NB4 (cell line): ENCODE results near the gene ENTPD2.

Experiments
- DNase-seq: peaks from one replicate; pipeline ENCODE4 v3.0.0; 2010; ENCODE audit warnings: low read depth
- H3K4me3 ChIP-seq: one replicate; pipeline ENCODE4 v1.5.1; 2011; ENCODE audit warnings: mild to moderate bottlenecking, low read depth, low read length, moderate library complexity
- MYC ChIP-seq: IDR thresholded peaks from 2 replicates; pipeline ENCODE4 v1.6.1; 2011; ENCODE audit warnings: low read depth, low read length
- POLR2A ChIP-seq: IDR thresholded peaks from 2 replicates; pipeline ENCODE4 v1.6.1; 2011; ENCODE audit warnings: mild to moderate bottlenecking; ENCODE audit not compliant: insufficient read length; ENCODE audit errors: extremely low read depth
- TF ChIP-seq, protein P1 (sequence below): IDR thresholded peaks from 2 replicates; pipeline ENCODE4 v1.6.1; 2011; ENCODE audit warnings: low read depth, low read length
- TF ChIP-seq, protein P2 (sequence below): IDR thresholded peaks from one replicate; pipeline ENCODE4 v1.5.1; 2012; ENCODE audit warnings: low read depth, low read length

ENTPD2 gene

DNA sequence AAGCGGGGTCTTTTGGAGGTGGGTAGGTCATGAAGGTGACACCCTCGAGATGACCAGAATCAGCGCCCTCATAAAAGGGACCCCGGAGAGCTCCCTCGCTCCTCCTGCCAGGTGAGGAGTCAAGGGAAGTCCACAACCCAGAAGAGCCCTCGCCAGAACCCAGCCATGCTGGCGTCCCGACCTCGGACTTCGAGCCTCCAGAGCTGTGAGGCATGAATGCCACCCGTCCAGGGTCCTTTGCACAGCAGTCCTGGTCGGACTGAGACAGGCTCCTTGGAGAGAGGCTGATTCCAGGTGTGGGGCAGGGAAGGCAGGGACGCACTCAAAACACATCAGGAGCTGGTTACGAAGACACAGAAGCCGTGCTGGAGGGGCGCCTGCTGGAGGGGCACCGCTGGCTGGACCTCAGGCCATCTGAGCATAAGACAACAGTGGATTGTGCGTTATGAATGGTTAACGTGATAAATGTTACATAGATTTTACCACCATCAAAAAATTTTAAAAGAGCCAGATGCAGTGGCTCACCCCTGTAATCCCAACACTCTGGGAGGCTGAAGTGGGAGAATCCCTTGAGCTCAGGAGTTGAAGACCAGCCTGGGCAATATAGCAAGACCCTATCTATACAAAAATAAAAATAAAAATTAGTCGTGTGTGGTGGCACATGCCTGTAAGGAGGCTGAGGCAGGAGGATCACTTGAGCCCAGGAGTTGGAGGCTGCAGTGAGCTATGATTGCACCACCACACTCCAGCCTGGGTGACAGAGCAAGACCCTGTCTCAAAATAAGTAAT lies 51.8 kb downstream of the ENTPD2 start:
- H3K4me3 ChIP-seq = no peak overlapping the region
- no peak for TF ChIP-seq POLR2A
- TF ChIP-seq, protein P1, sequence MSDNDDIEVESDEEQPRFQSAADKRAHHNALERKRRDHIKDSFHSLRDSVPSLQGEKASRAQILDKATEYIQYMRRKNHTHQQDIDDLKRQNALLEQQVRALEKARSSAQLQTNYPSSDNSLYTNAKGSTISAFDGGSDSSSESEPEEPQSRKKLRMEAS = no peak
- TF ChIP-seq MYC = no peak
- TF ChIP-seq, protein P2, sequence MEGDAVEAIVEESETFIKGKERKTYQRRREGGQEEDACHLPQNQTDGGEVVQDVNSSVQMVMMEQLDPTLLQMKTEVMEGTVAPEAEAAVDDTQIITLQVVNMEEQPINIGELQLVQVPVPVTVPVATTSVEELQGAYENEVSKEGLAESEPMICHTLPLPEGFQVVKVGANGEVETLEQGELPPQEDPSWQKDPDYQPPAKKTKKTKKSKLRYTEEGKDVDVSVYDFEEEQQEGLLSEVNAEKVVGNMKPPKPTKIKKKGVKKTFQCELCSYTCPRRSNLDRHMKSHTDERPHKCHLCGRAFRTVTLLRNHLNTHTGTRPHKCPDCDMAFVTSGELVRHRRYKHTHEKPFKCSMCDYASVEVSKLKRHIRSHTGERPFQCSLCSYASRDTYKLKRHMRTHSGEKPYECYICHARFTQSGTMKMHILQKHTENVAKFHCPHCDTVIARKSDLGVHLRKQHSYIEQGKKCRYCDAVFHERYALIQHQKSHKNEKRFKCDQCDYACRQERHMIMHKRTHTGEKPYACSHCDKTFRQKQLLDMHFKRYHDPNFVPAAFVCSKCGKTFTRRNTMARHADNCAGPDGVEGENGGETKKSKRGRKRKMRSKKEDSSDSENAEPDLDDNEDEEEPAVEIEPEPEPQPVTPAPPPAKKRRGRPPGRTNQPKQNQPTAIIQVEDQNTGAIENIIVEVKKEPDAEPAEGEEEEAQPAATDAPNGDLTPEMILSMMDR = no peak
- no peak for DNase-seq

DNA sequence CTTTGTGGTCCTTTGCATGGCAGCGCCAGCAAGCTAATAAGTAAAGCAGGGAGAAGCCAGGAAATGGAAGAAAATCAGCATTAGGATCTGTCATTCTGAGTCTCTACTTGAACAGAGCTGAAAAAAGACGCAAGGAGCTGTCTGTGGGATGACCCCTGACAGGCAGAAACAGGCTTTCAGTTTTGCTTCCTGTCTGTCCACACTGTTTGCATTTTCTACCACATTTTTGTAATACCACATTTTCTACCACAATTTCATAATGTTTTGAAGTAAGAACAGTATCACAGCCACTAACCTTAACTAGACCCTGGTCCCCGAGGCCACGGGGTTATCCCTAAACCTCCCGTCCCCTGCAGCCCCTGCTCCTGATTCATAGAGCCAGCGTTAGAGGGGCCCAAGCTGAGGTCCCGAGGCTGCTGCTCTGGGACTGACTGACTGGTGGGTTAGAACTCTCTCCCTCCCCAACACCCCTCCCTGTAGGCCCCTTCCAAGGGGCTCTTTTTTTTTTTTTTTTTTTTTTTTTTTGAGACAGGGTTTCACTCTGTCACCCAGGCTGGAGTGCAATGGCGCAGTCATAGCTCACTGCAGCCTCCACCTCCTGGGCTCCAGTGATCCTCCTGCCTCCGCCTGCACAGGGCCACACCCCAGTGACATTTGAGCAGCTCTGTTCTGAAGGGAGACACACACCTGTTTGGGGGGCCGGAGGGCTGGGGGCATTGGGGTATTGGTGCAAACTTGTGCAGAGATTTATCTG lies 53.5 kb downstream of the ENTPD2 start:
- peak; percentile 87 for DNase-seq
- TF ChIP-seq, protein P2 = no peak
- TF ChIP-seq, protein P1 = peak; percentile 63
- TF ChIP-seq MYC (peak; percentile 38; the same call in 1 of the 2 replicates), POLR2A (no peak)
- H3K4me3 ChIP-seq = no peak overlapping the region
